HG03457 (cell line): ENCODE data around the gene PPP1R12B.
"Not testable (repeated sequence)": the region's sequence is repeated elsewhere in the genome, so short reads cannot be mapped to it uniquely, and the experiment has no call there.

ENCODE experiments used
- ATAC-seq: cut with Tn5 transposase; IDR thresholded peaks from one replicate; pipeline ENCODE4 v1.9.1; 2021; ENCODE audit warnings: moderate number of reproducible peaks; ENCODE audit not compliant: unreplicated experiment

The PPP1R12B gene

DNA sequence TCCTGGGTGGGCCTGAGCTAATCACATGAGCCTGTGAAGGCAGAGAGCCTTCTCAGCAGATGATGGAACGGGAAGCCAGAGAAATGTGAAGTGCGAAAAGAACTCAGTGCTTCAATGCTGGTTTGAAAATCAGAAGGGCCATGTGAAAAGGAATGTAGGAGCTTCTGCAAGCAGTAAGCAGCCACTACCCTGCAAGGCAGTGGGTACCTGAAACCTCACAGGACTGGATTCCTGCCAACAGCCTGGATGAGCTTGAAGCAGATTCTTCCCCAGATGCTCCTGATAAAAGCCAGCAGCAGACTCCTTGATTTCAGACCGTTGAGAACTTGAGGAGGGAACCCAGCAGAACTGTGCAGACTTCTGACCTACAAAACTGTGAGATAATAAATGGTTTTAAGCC is 203.2 kb downstream of the PPP1R12B start:
- ATAC-seq: no peak

DNA sequence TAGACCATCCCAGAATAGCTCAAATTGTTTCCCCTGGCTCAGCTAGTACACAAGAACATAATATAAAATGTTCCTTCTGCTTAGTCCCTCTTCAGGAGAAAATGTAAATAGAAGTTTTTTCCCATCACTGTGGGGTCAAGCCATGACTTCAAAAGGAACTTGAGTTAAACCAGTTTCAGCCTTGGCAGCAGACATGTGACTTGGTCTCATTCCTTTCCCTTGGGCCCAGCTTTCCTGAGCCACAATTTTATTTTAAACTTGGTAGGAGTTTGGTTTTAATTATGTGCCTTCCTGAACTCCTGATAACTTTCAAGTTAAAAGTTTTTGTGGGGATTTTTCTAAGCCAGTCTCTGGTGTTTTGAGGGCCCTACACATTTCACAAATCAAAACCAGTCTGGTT is 204.1 kb downstream of the PPP1R12B start:
- ATAC-seq: not testable (repeated sequence)

DNA sequence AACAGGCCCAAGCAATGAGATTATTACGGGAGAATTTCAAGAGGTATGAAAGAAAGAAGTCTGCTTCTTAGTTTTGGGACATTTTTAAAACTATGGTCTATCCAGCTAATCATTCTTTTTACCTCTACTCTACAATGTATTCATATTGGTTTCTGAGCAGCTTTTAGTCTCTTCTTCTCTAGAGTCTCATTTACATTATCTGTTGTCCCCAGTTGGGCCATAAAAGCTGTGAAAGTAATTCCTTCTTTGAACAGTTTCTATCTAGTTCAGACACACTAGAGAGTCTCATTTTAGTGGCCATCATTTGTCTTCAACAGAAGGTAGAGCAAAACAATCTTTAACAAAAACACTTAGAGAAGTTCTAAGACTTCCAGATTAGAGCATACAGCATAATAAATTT is 204.6 kb downstream of the PPP1R12B start:
- ATAC-seq: not testable (repeated sequence)

DNA sequence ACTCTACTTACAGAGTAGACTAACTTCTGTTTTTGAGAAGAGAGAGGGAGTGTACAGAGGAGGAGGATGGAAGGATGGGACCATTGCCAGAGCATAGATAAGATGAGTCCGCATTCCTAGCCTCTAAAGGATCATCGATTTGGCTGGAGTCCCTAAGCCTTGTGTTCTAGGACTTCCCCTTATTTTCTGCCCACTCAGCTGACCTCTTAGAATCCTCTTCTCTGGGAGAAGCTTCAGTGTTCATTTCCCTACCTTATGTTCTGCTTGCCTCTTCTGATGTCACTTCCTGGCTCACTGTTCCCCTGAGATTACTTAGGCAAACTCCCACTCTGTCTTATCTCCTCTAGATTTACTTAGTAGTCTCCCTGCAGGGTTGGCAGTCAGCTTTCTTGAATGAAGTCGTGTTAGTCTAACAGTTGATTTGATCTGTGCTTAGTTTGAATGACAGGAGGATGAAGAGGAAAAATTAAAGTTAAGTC is 205.1 kb downstream of the PPP1R12B start:
- ATAC-seq: no peak

DNA sequence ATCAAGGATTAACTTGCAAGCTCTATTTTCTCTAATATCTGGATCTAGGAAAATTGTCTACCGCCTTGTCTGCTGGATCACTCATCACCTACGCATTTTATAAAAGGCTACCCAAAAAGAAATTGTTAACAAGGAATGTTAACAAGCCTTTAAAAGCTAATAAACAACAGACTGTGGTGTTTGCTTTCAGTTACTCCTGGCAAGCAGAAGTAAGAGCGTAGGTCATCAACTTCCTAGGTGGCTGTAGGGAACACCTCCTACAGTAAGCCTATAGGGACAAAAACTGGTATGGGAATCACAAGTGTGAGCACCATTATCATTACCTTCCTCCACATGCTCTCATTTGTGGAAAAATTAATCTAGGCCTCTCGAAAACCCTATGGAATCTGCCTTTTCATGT is 206.1 kb downstream of the PPP1R12B start:
- ATAC-seq: not testable (repeated sequence)

DNA sequence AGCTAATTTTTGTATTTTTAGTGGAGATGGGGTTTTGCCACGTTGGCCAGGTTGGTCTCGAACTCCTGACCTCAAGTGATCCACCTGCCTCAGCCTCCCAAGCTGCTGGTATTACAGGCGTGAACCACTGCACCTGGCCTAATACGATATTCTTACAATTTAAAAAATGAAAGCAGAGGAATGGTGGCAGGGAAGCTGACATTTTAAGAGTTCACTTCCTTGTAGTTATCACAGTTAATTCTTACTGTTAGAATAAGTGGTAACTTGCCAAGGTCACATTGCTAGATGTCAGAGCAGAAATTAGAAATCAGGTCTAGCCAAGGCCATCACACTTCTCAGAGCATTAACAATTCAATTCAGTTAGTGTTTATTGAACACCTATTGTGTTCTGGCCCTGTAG is 207.5 kb downstream of the PPP1R12B start:
- ATAC-seq: not testable (repeated sequence)

DNA sequence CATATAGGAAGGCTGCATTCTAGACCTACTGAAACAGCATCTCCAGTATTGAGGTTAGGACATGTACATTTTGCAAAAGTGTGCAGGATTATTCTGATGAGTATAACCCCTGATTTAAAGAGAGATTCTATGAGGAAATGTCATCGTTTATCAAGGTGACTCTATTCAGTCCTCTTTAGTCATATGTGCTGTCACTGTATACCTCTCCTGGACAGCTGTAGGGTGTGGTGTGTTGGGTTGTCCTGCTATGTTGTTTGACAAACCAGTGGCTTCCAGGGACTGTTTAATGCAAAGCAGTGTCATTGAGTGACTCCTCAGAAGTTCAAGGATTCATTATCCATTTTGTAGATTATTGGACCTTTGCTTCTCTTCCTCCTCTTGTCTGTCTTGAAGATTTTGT is 209.2 kb downstream of the PPP1R12B start:
- ATAC-seq: not testable (repeated sequence)

DNA sequence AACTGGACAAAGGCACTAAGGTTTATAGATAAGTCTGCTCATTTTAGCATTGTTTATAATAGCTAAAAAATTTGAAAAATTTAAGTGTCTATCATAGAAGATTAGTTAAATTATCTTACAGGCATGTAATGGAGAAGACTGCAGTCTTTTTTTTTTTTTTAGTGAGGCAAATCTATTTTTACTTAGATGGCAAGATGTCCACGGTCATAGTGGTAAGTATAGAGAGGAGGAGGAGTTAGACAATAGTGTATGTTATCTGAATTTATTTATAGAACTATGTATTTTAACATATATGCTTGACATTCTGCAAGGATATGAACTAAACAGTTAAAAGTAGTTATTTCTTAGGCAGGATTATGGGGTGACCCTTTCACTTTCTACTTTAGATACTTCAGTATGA is 212.7 kb downstream of the PPP1R12B start:
- ATAC-seq: no peak

DNA sequence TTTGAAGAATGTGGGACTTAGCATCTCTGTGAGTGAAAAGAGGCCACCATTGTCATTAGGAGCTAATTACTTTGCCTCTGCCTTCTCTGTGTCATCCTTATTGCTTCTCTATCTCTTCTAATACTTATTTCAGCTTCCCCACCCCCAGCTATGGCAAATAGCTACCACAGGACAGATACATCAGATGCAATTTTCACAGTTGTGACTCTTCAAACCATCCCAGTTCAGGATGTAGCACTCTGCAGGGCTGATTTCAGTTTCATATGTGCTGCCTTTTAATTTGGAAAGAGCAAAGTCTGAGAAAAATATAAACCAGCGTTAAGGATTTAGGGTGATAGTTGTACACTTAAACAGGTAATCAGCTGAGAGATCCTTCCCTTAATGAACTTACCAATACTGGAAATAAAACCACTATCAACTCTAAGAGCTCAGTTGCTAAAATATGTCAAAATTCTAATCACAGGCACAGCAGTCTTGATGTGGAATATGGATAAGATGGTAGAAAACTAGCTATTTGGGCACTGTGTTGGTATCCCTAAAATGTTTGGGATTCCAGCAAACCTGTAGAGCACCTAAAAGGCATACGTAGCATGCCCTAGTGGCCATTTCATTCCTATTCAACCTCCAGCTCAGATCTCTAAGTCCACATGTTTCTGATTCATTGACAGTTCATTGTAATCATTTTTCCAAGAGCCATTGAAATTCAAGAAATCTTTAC is 213.4 kb downstream of the PPP1R12B start:
- ATAC-seq: no peak

DNA sequence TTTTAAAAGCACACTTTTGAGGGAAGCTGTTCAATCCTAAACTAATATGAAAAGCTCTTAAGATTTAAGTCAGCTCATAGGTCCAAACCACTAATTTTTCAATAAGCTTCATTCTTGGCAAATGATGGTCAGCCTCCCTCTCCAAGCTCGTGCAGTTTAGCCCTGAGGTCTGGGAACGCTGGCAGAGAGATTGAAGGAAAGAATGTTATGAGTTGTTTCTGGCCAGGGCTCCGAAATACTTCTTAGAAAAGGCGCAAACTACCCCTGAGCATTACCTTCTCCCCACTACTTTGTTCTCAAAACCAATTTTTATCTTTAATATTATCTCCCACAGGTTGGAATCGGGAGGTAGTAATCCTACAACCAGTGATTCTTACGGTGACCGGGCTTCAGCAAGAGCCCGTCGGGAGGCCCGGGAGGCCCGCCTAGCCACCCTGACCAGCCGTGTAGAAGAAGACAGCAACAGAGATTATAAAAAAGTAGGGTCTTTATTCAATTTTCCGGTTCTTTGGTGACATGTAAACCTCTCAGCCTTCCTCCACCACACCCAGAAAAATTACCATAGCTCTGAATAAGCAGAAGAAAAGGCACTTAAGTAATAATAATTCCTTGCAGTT is 214.1 kb downstream of the PPP1R12B start:
- no peak for ATAC-seq

DNA sequence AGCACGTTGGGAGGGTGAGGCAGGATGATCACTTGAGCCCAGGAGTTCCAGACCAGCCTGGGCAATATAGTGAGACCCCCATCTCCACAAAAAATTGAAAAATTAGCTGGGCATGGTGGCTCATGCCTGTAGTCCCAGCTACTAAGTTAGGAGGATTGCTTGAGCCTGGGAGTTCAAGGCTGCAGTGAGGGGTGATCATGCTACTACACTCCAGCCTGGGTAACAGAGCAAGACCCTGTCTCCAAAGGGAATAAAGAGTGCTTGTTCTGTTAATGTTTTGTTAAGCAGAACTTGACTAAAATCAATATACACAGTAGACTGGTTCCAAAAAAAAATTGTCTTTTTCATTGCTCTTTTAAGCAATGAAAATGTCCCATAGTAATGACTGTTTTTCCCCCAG is 215.3 kb downstream of the PPP1R12B start:
- ATAC-seq: no peak

DNA sequence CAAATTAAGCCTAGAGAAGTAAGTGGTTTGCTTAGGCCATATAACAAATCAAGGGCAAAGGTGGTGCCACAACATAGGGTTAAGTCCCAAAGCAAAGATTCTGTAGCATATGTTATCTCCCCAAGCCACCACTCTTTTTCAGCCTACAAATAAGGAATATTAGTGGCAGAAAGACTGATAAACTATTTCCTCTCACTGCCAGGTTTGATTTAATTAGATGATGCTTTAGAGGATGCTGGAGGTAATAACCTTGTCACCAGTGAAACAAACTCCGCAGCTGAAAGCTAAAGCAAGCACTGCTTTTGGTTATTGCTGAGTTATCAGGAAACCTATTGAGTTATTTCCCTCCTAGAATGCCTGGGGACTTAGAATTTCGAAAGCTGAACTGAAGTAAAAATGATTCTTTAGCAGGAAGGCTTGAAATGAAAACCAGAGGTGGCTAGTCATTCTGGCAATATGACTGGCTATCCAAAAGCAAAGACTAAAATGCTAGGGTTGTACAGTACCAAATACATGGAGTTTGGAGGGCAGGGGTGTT is 216.5 kb downstream of the PPP1R12B start:
- ATAC-seq: no peak

DNA sequence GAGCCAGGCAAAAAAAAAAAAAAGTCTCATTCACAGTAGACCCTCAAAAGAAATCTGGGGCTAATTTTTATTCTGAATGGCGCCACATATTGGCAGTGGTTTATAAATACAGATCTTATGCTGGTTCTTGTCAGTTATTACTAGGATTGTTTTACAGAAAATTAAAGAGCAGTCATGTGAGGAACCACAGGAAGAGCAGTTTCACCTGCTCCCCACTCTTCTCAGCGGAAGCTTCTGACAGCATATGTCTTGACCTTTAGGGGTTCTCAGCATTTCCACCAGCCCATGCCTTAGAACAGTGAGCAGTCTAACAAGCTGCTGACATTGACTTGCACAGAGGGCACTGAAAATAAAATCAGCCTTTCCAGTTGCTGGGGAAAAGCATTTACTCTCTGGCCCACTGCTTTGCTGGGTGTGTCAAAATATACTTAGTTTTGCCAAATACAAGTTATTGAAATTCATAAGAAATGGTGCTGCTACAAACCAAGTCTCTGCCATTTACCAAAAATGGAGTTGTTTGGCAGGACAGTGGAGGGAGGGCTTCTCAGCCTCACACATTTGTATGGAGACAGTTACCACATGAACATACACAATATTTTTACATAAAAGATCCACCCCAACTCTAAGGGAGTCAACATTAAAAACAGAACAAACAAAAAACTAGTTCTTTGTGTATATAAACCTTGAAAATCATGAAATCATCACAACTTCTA is 217.5 kb downstream of the PPP1R12B start:
- no peak for ATAC-seq

DNA sequence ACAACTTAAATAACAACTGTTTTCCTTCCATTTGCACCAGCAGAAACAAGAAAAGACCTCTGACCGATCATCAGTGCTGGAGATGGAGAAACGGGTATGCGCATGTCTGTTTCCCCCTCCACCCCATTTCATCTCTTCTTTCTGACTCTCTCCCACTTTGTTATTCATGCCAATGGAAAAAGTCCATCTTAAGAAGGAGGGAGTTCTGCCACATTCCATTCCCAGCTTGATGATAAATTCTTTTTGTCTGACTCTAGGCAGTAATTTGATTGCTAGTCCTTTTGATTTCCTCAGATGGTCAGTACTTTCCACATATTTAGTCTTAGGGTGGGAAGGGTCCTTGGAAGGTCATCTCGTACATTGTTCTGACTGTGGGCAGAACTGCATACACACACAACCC is 219.2 kb downstream of the PPP1R12B start:
- no peak for ATAC-seq

DNA sequence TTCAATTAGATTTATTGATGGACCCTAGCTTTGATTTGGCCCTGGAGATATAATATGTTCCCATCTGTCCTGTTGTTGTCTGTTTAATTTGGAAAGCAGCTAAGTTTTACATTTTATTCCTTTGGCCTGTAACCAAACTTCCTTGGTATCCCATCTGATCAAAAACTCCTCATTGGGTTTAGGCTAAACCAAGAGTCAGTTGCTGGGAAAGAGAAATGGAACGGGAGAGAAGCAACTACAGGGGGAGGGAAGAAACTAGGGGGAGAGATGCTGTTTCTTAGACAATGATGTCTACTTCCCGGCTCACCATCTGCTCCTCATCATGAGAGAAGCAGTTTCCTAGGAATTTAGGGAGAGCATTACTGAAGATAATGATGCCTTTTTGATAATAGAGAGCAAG is 219.9 kb downstream of the PPP1R12B start:
- no peak for ATAC-seq

DNA sequence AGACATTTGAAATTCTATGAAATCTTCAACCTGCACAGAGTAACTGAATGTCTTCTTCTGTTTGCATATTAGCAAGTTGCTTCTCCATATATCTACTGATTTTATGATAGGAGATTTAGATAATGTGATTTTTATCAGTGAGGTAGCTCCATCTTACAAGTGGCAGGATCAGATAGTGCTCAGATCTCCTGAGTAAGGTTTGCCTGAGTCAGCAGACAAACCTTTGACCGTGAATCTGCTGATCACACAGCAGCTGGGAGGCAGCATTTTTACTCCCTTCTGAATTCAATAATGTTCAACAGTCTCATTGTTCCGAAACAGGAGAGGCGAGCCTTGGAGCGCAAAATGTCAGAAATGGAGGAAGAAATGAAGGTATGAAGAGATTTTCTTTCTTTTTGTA is 220.3 kb downstream of the PPP1R12B start:
- no peak for ATAC-seq

DNA sequence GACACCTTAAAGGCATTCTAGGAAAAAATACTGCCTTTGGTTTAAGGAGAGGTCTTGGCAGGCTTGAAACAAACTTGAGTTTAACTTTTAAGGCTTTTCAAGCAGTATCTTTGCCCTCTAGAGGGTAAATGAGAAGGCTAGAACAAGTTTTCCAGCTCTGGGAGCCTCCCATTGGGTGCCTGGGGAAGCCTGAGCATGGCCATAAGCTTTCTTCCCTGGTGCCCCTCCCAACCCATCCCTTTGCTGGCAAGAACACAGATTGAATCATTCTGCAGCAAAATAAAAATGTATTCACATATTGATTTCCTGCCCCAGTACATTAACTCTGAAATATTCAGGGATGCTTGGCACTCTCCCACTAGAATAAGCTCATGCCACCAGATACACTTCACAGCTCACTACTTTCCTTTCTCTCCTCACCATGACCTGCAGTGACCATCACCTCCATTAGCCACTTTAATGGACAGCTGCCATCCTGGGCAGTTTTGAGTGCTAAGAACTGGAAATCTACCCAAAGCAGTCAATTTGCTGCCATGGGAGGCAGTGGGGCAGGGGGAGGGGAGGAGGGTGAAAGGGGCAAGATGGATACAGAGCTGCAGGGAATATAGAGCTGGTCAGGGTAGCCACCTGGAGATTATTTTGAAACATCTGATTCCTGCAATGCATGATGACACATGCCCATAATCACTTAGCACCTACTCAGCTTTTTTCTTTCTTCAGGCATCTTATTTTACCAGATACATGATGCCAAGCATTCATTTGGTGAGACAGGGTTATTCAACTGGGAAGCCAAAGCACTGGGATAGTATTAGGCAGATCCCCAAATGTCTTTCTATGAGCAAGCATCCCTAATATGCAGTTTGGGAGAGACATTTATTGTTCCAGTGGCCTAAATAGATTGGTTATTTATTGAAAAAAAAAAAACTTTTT is 221.2 kb downstream of the PPP1R12B start:
- ATAC-seq: no peak

DNA sequence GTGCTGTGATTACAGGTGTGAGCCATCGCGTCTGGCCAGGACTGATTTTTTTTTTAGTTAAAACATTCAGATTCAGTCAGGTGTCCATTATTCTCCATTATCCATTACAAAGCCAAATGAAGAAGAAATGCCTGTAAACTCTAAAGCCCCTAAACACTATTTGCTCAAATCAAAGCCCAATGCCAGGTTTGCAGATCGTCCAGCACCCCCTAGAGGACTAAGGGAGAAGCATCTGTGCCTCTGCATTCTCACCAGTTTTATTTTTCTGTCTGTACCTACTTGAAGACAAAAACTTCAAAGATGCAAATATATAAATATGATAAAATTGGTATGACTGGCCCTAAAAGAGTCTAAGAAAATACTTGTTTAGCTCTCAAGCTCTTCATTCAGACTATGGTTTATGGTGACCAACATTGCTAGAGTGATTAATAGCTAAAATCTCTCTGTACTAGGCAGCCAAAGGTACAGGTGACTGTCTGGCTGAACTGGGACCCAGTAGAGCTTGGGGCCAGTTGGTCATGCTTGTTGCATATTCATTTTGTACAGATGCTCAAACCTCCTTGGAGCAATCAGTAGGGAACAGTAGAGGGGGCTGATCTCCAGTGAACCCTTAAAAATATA is 223.3 kb downstream of the PPP1R12B start:
- no peak for ATAC-seq

DNA sequence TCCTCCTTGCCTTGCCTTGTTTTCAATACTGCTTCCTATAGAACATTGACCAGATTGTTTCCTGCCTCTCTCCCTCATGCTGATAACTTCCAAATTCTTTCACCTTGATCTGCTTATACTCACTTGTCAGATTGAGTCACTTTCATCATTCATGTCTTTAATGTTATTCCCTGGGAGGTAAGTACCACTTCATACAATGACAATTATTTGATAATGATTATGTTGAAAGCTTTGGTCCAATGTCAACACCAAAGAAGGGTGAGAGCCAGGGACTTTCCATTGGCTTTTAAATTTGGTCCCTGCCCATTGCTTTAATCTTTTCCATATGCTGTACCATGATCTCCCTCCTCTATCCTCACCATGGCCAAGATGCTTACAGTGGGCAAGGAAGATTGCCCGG is 224.4 kb downstream of the PPP1R12B start:
- no peak for ATAC-seq
